HG02678 (cell line): ENCODE results near the gene CEACAM20.
"Not testable (repeated sequence)": the region's sequence is repeated elsewhere in the genome, so short reads cannot be mapped to it uniquely, and the experiment has no call there.

Experiments used
- ATAC-seq: cut with Tn5 transposase; IDR thresholded peaks from one replicate; pipeline ENCODE4 v1.9.1; 2021; ENCODE audit warnings: mild to moderate bottlenecking, moderate library complexity; ENCODE audit not compliant: unreplicated experiment

CEACAM20 gene

GRCh38 chr19:44529536-44529935 is at the start of gene CEACAM20:
TSS of gene CEACAM20 (minus strand) at chr19:44529675. CDS start at chr19:44529509, 166 bp downstream.
- ATAC-seq: no peak

- ATAC-seq: no peak
These were observed 48.0 kb upstream of the CEACAM20 start for GRCh38 chr19:44577566-44577874.

- no peak for ATAC-seq
These were observed 47.5 kb upstream of the CEACAM20 start for GRCh38 chr19:44576843-44577565.

- no peak for ATAC-seq
These were observed 45.7 kb upstream of the CEACAM20 start for GRCh38 chr19:44575116-44575700.

- ATAC-seq: no peak
These were observed 44.9 kb upstream of the CEACAM20 start for GRCh38 chr19:44574186-44574950.

GRCh38 chr19:44573627-44574026 is 44.2 kb upstream of the CEACAM20 start:
- ATAC-seq: no peak

GRCh38 chr19:44573183-44573582 is 43.7 kb upstream of the CEACAM20 start:
- no peak for ATAC-seq

- ATAC-seq: no peak
These were observed 43.1 kb upstream of the CEACAM20 start for GRCh38 chr19:44572581-44572900.

- no peak for ATAC-seq
These were observed 42.5 kb upstream of the CEACAM20 start for GRCh38 chr19:44571830-44572580.

- no peak for ATAC-seq
These were observed 41.7 kb upstream of the CEACAM20 start for GRCh38 chr19:44570984-44571684.

GRCh38 chr19:44570603-44570983 is 41.1 kb upstream of the CEACAM20 start:
- ATAC-seq: no peak

- no peak for ATAC-seq
These were observed 38.3 kb upstream of the CEACAM20 start for GRCh38 chr19:44567745-44568144.

- ATAC-seq: no peak
These were observed 37.5 kb upstream of the CEACAM20 start for GRCh38 chr19:44566984-44567383.

- ATAC-seq: not testable (repeated sequence)
These were observed 33.7 kb upstream of the CEACAM20 start for GRCh38 chr19:44563086-44563655.

- no peak for ATAC-seq
These were observed 28.5 kb upstream of the CEACAM20 start for GRCh38 chr19:44557933-44558332.

GRCh38 chr19:44554641-44555246 is 25.3 kb upstream of the CEACAM20 start:
- ATAC-seq: no peak

- no peak for ATAC-seq
These were observed 24.1 kb upstream of the CEACAM20 start for GRCh38 chr19:44553478-44554171.

- ATAC-seq: no peak
These were observed 22.8 kb upstream of the CEACAM20 start for GRCh38 chr19:44552324-44552723.

GRCh38 chr19:44551850-44552249 is 22.4 kb upstream of the CEACAM20 start:
- no peak for ATAC-seq

- not testable (repeated sequence) for ATAC-seq
These were observed 21.5 kb upstream of the CEACAM20 start for GRCh38 chr19:44550976-44551375.
